Activated T-cell treated with anti-CD3 and anti-CD28 coated beads for 24 hours (primary cell): ENCODE measurements around the gene TMPRSS11E.
"Not testable (repeated sequence)": the region's sequence is repeated elsewhere in the genome, so short reads cannot be mapped to it uniquely, and the experiment has no call there.

Experiments
- DNase-seq: peaks from one replicate; pipeline ENCODE4 v3.0.0-alpha.2; 2020; ENCODE audit warnings: low read depth

Gene TMPRSS11E

GRCh38 chr4:68462691-68463090 lies 15.4 kb downstream of the TMPRSS11E start:
- no peak for DNase-seq

GRCh38 chr4:68463796-68464195 lies 16.5 kb downstream of the TMPRSS11E start:
- DNase-seq = no peak

- no peak for DNase-seq
These were observed 17.8 kb downstream of the TMPRSS11E start for GRCh38 chr4:68465058-68465457.

GRCh38 chr4:68466185-68466584 lies 18.9 kb downstream of the TMPRSS11E start:
- DNase-seq = no peak

- no peak for DNase-seq
These were observed 19.5 kb downstream of the TMPRSS11E start for GRCh38 chr4:68466751-68467150.

- no peak for DNase-seq
These were observed 22.2 kb downstream of the TMPRSS11E start for GRCh38 chr4:68469482-68469881.

GRCh38 chr4:68476191-68476590 lies 28.9 kb downstream of the TMPRSS11E start:
- DNase-seq = no peak

GRCh38 chr4:68489338-68489737 lies 42.1 kb downstream of the TMPRSS11E start:
- DNase-seq = no peak

GRCh38 chr4:68490826-68491457 lies 43.7 kb downstream of the TMPRSS11E start:
- DNase-seq = no peak

GRCh38 chr4:68494688-68495087 lies 47.4 kb downstream of the TMPRSS11E start:
- no peak for DNase-seq

- peak; percentile 44 for DNase-seq
These were observed 51.2 kb downstream of the TMPRSS11E start for GRCh38 chr4:68498413-68499007.

- DNase-seq = no peak
These were observed 51.8 kb downstream of the TMPRSS11E start for GRCh38 chr4:68499021-68499420.

GRCh38 chr4:68503462-68503861 lies 56.2 kb downstream of the TMPRSS11E start:
- DNase-seq = not testable (repeated sequence)

- DNase-seq = not testable (repeated sequence)
These were observed 57.6 kb downstream of the TMPRSS11E start for GRCh38 chr4:68504836-68505235.

GRCh38 chr4:68505452-68505851 lies 58.2 kb downstream of the TMPRSS11E start:
- not testable (repeated sequence) for DNase-seq

GRCh38 chr4:68518889-68519288 lies 71.6 kb downstream of the TMPRSS11E start:
- DNase-seq = no peak

GRCh38 chr4:68520985-68521384 lies 73.7 kb downstream of the TMPRSS11E start:
- DNase-seq = no peak

GRCh38 chr4:68522232-68522631 lies 75.0 kb downstream of the TMPRSS11E start:
- DNase-seq = not testable (repeated sequence)

GRCh38 chr4:68535974-68536373 lies 88.7 kb downstream of the TMPRSS11E start:
- no peak for DNase-seq

- DNase-seq = no peak
These were observed 89.1 kb downstream of the TMPRSS11E start for GRCh38 chr4:68536375-68536774.

GRCh38 chr4:68542742-68543141 lies 95.5 kb downstream of the TMPRSS11E start:
- DNase-seq = not testable (repeated sequence)
